DOHH2 (cell line): Measurements from ENCODE around the gene ITPR3.
A peak's percentile ranks its signal among the peaks of the same experiment; 100 is the strongest.

Experiments used
- H3F3A ChIP-seq: fragments of 200-600 bp; sonication (generic), shearing (Covaris generic); 2 replicates; pipeline ENCODE4 v1.6.0; 2016; ENCODE audit warnings: antibody characterized with exemption, mild to moderate bottlenecking; ENCODE audit not compliant: control insufficient read depth, insufficient read depth
- H3K27ac ChIP-seq: fragments of 200-600 bp; sonication (generic); 2 replicates; pipeline ENCODE4 v1.5.1; 2014; ENCODE audit warnings: low read depth, mild to moderate bottlenecking, low read length, moderate library complexity
- H3K27me3 ChIP-seq: fragments of 200-600 bp; sonication (generic); 2 replicates; pipeline ENCODE4 v1.6.1; 2014; ENCODE audit warnings: mild to moderate bottlenecking, low read length, mixed read lengths; ENCODE audit not compliant: control insufficient read depth
- H3K36me3 ChIP-seq: fragments of 200-600 bp; sonication (generic); 2 replicates; pipeline ENCODE4 v1.6.1; 2014; ENCODE audit warnings: mild to moderate bottlenecking, low read length, moderate library complexity, mixed read lengths; ENCODE audit not compliant: control insufficient read depth
- H3K4me1 ChIP-seq: fragments of 200-600 bp; sonication (generic); 2 replicates; pipeline ENCODE4 v1.6.1; 2014; ENCODE audit warnings: mild to moderate bottlenecking, low read length, mixed read lengths; ENCODE audit not compliant: control insufficient read depth
- H3K4me2 ChIP-seq: fragments of 200-600 bp; sonication (generic); 2 replicates; pipeline ENCODE4 v1.6.0; 2014; ENCODE audit warnings: mild to moderate bottlenecking, low read length, moderate library complexity
- H3K4me3 ChIP-seq: fragments of 200-600 bp; sonication (generic); 2 replicates; pipeline ENCODE4 v1.5.1; 2014; ENCODE audit warnings: mild to moderate bottlenecking, low read length, mixed read lengths
- H3K79me2 ChIP-seq: fragments of 200-600 bp; sonication (generic); 2 replicates; pipeline ENCODE4 v1.6.1; 2014; ENCODE audit warnings: mild to moderate bottlenecking, low read length, mixed read lengths; ENCODE audit not compliant: control insufficient read depth
- H3K9me2 ChIP-seq: fragments of 200-600 bp; sonication (generic); replicated peaks from 2 replicates; pipeline ENCODE4 v1.6.1; 2014; ENCODE audit warnings: mild to moderate bottlenecking, low read length, mixed read lengths; ENCODE audit not compliant: control insufficient read depth
- H3K9me3 ChIP-seq: fragments of 200-600 bp; sonication (generic); 2 replicates; pipeline ENCODE4 v1.6.1; 2014; ENCODE audit warnings: antibody characterized with exemption, low read length, mixed read lengths; ENCODE audit not compliant: control insufficient read depth, insufficient read depth
- H4K20me1 ChIP-seq: fragments of 200-600 bp; sonication (generic); 2 replicates; pipeline ENCODE4 v1.6.0; 2014; ENCODE audit warnings: low read depth, mild to moderate bottlenecking, antibody characterized with exemption, low read length, moderate library complexity; ENCODE audit not compliant: control insufficient read depth, insufficient read depth
- EZH2phosphoT487 ChIP-seq: fragments of 200-600 bp; sonication (generic); IDR thresholded peaks from 2 replicates; pipeline ENCODE4 v1.6.1; 2017; ENCODE audit warnings: borderline replicate concordance, mild to moderate bottlenecking, antibody characterized with exemption, low read length, moderate library complexity, mixed read lengths
- TF ChIP-seq, protein P1 (sequence below): fragments of 200-600 bp; sonication (generic); IDR thresholded peaks from one replicate; pipeline ENCODE4 v1.5.1; 2014; ENCODE audit warnings: antibody characterized with exemption, mild to moderate bottlenecking, low read depth, low read length; ENCODE audit not compliant: poor library complexity, severe bottlenecking

The ITPR3 gene

DNA sequence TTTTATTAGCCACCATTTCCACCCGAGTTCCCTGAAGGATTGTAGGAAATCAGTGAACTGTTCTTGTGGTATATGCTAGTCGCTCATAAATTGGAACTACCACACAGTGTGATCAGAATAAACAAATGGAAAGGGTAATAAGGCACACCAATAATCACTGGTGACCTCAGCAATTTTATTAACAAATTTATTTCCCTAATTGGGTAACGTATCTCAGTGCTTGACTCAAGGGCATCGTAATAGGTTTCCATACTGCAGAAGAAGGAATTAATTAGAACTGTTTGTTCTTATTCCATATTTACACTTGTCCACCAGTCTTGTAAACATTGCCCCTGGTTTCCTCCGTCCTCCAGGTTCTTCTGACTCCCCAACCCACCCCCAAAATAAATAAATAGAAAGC lies 100.4 kb downstream of the ITPR3 start:
- Histone ChIP-seq H3K4me1 (peaks cover 13% of the 10 kb centered on the region), H3K4me2 (peak overlapping the region; percentile 22; the same call in 1 of the 2 replicates), H3K4me3 (no peak overlapping the region), H3K9me2 (no peaks in the 10 kb centered on the region), H3K27ac (no peak overlapping the region), H3K79me2 (no peaks in the 10 kb centered on the region), H4K20me1 (no peaks in the 10 kb centered on the region), H3K27me3 (peaks cover 47% of the 10 kb centered on the region), H3F3A (no peaks in the 10 kb centered on the region), H3K9me3 (no peaks in the 10 kb centered on the region), H3K36me3 (no peaks in the 10 kb centered on the region)
- no peak for TF ChIP-seq EZH2phosphoT487
- TF ChIP-seq, protein P1, sequence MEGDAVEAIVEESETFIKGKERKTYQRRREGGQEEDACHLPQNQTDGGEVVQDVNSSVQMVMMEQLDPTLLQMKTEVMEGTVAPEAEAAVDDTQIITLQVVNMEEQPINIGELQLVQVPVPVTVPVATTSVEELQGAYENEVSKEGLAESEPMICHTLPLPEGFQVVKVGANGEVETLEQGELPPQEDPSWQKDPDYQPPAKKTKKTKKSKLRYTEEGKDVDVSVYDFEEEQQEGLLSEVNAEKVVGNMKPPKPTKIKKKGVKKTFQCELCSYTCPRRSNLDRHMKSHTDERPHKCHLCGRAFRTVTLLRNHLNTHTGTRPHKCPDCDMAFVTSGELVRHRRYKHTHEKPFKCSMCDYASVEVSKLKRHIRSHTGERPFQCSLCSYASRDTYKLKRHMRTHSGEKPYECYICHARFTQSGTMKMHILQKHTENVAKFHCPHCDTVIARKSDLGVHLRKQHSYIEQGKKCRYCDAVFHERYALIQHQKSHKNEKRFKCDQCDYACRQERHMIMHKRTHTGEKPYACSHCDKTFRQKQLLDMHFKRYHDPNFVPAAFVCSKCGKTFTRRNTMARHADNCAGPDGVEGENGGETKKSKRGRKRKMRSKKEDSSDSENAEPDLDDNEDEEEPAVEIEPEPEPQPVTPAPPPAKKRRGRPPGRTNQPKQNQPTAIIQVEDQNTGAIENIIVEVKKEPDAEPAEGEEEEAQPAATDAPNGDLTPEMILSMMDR = no peak

DNA sequence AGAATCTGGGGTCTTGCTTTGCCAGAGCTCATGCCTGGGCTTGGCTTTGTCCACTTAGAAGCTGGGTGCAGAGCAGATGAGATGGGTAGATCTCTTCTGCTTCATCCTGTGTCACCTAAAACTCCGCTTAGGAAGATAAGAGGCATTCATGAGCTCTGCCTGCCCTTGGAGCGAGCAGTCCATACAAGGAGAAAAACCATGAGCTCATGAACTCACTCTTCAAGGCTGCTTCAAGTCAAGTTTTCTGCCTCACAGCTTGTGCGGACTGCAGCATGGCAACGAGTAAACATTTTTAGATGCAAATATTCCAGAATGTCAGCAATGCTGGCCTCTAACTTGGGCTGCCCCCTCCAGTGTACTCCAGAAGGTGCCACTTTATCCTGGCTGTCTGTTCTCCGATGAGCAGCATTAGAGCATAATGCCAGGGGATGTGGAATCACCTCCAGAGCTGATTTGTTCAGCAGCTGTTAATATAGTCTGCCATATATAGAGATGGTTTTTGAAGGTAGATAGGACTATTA lies 101.0 kb downstream of the ITPR3 start:
- no peaks in the 10 kb centered on the region for H3K79me2 ChIP-seq
- no peaks in the 10 kb centered on the region for H3K9me3 ChIP-seq
- no peak overlapping the region for H3K27ac ChIP-seq
- H3F3A ChIP-seq = no peaks in the 10 kb centered on the region
- H3K4me1 ChIP-seq = peaks cover 17% of the 10 kb centered on the region
- no peaks in the 10 kb centered on the region for H4K20me1 ChIP-seq
- H3K36me3 ChIP-seq = no peaks in the 10 kb centered on the region
- peaks cover 52% of the 10 kb centered on the region for H3K27me3 ChIP-seq
- no peaks in the 10 kb centered on the region for H3K9me2 ChIP-seq
- no peak overlapping the region for H3K4me3 ChIP-seq
- TF ChIP-seq, protein P1 = no peak
- TF ChIP-seq EZH2phosphoT487 = no peak
- no peak overlapping the region for H3K4me2 ChIP-seq

DNA sequence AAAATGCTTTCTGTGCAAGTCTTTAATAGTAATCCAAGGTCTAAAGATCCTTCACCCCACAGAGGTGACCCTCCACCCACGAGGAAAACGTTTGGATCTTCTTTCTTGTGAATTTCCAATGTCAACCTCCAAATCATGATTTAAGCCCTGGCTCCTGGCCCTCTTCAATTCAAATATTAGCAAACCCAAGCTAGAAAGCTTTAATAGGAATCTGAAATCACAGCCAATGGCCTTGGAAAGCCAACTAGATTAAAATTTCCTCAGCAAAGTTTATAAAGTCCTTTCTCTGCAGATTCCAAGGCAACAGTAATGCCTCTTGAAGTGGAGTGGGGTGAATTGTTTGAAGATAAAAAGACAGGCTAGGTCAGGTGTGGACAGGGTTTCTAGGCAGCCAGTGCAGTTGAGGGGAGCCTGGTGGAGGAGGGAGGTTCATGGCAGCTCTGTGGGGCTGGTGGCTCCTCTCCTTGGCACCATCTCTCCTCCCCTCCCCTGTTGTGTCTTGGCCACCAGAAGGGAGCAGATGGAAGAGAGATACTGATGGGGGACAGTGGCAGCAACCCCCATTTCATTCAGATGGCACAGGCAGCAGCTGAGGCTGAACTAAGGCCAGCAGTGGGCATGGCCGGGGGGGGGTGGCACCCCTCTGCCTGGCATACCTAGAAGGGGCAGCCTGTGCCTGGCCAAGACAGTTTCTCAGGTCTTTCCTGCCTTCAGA lies 102.4 kb downstream of the ITPR3 start:
- no peaks in the 10 kb centered on the region for H3F3A ChIP-seq
- no peak overlapping the region for H3K4me3 ChIP-seq
- H3K4me1 ChIP-seq = peaks cover 26% of the 10 kb centered on the region
- no peaks in the 10 kb centered on the region for H3K9me3 ChIP-seq
- no peak overlapping the region for H3K27ac ChIP-seq
- H3K27me3 ChIP-seq = peaks cover 61% of the 10 kb centered on the region
- no peak for TF ChIP-seq EZH2phosphoT487
- no peaks in the 10 kb centered on the region for H4K20me1 ChIP-seq
- H3K9me2 ChIP-seq = no peaks in the 10 kb centered on the region
- H3K4me2 ChIP-seq = no peak overlapping the region
- no peaks in the 10 kb centered on the region for H3K36me3 ChIP-seq
- no peaks in the 10 kb centered on the region for H3K79me2 ChIP-seq
